GM18511 (cell line): ENCODE measurements around the gene ARHGAP15.

ENCODE experiments used
- ATAC-seq: cut with Tn5 transposase; IDR thresholded peaks from one replicate; pipeline ENCODE4 v1.9.1; 2021; ENCODE audit warnings: mild to moderate bottlenecking, moderate library complexity; ENCODE audit not compliant: unreplicated experiment

ARHGAP15 gene

DNA sequence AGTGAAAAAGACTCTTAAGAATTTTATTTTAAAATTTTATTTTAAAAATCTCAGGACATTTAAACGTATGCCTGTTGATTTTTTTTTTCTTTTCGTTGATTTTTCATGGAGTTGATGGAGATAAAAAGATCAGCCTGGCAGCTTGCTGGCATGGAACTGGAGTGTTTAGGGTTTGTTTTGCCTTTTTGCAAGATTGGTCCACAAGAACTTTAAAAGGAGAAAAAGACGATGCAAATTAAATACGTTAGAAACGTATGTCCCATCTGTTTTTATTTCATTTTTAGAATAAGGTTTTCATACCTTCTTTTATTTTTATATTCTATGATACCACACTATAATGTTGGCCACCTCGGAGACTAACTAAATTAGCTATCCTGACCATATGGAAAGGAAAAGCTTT, 254.9 kb downstream of the ARHGAP15 start:
- ATAC-seq: no peak

DNA sequence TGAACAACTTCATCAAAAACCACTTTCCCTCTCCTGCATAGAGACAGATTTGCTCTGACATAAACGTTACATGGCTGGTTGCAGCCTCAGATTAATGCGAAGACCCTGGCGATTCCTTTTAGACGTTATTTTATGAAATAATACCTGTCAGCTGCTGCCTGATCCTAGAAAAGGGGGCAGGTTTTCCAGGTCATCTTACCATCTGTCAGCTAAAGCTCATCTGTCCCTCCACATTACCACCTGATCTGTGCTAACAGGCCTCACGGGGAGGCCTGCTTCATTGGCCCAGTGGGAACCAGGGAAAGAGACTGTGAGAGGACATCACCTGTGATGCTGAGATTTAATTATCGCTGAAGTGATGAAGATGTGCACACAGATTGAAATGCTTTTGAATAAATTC, 261.0 kb downstream of the ARHGAP15 start:
- no peak for ATAC-seq

DNA sequence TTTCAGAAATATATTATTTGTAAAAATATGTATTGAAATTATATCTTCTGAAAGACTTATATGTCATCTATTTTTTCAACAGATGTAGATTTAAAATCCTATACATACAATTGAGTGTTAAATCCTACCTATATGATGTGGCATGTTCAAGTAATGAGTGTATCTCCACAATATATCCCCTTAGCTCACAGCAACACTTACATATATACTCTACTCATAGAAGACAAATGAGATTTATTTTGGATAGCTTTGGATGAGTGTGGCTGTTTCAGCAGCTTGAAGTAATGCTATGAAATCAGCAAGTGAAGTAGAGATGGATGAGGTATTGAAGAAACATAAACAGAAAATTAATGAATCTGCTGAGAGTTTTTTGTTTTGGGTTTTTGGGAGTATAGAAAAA, 263.1 kb downstream of the ARHGAP15 start:
- no peak for ATAC-seq

DNA sequence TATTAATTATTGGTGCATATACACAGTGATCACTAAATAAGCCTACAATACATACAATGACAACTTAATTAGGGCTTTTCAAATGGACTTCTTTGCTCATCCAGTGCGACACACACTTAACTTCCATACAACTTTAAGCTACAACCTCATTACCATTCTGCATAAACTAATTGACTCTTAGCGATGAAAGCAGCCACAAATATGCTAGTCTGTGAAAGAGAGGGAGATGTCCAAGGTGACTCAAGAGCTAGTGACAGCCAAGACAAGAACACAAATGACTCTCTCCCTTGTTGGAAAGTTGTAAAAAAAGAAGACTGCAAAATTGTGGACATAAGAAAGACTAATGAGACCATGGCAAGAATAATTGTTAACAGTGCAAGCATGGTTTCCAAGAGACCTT, 264.8 kb downstream of the ARHGAP15 start:
- no peak for ATAC-seq

DNA sequence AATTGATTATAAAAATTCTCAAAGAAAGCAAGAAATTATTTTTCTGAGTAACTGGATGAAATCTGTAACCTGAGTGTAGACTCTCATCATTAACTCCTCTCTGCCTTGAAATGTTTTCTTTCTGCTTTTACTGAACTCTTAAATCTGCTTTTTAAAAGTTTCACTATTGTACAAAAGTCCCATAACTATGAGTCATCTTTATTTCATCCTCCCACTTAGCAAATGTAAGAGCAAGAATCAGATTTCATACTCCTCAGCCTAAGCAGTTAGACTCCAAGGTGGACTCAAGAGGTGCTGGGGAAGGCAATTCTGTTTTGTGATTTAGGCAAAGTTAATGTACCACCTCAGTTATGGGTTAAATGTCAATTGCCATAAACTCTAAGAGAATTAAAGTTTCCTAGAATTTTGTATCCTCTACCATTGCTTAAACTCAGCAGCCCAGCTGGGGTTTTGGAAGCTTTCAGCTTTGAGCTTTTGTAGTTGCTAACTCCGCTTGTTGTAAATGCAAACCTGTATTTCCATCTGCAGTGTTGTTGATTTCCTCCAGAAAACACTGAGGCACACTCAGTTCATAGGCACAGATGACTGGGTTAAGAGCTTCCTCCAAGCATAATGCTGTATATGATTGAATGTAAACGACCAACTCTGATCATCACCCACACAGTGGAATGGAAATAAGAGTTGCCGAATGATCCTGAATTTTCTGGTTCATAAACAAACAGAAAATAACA, 268.8 kb downstream of the ARHGAP15 start:
- peak; percentile 81 for ATAC-seq

DNA sequence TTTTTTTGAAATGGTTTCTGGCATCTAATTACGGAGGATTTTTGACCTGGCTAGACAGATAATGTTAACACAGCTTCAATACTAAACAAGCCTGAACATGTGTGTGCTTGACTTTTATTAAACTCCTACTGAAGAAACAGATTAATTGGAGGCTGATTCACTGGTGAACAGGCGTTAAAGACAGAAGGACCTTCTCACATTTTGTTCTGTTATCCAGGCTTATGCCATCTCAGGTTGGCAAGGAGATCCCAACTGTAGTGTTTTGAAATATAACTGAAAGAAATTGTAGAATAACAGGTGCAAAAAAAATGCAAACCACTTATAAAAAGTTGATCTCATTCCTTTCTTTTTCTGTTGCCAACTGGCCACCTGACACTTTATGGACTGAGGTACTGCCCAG, 269.6 kb downstream of the ARHGAP15 start:
- ATAC-seq: no peak

DNA sequence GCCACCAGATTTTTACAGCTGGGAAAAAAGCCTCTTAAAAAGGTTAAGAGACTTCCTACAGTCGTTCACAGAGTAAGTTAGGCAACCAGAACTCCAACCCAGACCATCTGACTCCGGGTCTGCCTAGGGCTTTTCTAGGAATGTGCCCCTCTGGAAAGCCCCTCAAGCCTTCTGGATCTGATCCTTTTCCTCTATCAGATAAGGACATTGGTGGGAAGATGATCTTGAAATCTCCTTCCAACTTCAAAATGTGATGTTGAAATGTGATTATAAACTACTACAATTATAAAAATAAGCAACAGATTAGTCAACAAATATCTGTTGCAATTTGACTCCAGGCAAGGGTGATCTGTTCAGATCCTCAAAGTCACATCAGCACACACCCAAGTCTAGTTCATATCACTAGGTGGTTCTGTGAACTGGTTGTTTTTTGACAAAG, 270.4 kb downstream of the ARHGAP15 start:
- no peak for ATAC-seq

DNA sequence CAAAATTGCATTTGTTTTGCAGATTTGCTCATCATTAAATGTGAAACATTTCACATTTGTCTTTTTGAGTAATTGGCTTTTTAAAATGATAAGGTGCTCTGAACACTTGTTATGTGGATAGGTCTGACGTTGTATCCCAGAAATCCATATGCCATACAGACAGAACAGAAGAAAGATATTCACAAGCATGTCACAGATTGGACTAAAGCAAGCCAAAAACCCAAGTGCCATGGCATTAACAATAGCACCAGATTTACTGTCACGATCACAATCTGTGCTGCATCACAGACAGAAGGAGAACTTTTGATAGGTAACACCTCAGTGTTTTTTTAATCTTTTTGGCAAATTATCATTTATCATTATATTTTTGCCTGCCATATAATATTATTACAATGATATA, 272.6 kb downstream of the ARHGAP15 start:
- no peak for ATAC-seq

DNA sequence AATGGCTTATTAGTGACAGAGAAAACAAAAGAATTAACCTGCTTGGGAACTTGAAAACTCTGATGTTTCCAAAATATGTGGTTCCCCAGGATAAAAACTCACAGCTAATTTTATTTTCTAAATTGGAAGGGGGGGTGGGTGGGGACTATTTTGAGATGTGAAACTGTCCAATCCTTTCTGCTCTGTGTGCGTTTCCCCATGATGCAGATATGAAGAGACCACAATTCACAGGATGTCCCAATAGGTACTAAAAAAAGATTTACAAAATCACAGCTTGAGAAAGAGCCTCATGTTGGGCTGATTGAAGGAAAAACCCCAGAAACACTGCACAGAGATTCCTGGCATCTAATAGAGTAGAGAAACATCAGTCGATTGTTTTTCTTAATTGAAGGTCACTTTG, 273.2 kb downstream of the ARHGAP15 start:
- no peak for ATAC-seq

DNA sequence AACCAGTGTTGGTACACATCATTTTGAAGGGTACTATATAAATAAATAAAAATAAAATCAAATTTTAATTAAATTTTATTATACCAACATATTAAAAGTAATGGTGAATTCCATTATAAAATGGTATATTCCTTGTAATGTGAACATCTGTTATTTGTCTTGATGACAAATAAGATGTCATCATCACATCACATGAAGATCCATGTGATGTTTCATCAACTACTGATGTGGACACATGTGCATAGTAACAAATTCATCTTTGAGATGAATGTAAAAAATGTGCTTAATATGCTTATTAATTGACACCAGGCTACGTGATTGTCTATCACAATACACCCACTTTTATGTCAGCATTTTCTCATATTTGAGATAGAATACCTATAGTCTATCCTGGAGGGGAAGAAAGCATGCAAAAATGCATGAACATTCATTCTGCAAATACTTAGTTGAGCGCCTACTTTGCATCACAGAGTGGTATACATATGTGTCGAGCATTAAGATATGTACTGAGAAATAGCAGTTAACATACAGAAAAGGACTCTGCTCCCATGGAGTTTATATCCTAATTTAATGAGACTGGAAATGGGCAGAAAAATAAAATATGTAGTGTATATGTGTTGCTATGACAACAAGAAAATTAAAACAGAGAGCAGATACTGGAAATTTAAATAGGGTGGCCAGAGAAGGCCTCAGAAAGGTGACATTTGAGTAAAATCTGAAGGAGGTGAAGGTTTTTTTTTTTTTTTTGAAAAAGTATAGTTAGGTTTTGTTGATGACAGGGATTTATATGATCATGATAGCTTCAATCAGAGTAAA, 281.1 kb downstream of the ARHGAP15 start:
- no peak for ATAC-seq

DNA sequence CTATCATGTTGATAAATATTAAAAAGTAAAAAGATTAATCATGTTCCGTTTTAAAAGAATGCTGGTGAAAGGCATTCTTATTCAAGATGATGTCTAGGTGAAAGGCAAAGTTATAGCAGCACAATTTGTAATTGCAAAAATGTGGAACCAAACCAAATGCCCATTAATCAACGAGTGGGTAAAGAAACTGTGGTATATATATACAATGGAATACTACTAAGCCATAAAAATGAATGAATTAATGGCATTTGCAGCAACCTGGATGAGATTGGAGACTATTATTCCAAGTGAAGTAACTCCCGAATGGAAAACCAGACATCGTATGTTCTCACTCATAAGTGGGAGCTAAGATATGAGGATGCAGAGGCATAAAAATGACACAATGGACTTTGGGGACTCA, 286.4 kb downstream of the ARHGAP15 start:
- ATAC-seq: no peak

DNA sequence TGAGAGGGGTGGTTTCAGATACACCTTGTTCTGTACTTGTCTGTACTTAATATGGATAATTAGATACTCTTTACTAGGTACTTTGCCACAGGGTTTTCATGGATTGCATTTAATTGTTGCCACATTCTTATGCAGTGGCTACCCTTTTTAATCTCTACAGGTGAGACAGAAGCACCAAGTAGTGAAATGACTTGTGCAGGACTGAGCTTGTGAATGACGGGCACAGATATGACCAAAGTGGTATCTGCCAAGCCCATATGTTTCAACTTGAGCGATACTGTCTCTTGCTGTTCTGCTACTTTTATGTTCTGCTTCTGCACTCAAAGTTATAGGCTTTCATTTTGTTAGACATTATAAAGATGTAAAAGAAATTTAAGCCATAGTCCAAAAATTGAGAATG, 288.2 kb downstream of the ARHGAP15 start:
- no peak for ATAC-seq

DNA sequence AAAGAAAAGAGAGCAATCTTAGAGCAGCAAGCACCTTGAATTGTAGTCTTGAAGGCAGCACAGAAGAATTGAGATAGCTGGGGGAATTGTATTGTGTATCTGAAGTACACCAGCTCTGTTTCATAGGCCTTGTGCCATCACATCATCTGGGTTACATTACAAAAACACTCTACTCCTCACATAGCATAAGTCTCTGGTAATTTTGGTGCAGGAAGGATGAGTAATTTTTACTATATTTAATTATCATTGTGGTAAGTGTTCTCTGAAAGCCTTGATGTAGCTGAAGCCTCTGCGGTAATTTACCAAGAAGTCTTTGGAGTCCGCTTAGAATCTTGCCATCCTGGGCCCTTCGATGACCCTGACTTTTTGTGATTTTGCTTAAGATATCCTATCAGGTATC, 291.1 kb downstream of the ARHGAP15 start:
- ATAC-seq: no peak

DNA sequence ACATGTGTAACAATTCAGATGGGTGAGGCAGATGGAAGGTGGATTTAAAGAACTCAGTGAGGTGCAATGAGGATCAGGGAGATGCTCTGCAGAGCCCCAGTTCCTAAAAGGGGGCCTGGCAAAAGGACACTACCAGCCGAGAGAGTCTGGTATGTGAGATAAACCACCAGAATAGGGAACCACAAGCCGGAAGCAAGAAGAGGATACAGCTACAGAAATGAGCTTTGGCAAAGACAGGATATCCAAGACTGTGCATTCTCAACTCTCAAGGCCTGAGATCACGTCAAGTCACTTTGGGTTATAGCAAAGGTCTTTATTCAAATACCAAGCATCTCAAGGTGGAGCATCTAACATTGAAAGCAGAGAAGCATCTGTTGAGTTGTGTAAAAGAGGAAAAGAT, 293.5 kb downstream of the ARHGAP15 start:
- peak; percentile 94 for ATAC-seq

DNA sequence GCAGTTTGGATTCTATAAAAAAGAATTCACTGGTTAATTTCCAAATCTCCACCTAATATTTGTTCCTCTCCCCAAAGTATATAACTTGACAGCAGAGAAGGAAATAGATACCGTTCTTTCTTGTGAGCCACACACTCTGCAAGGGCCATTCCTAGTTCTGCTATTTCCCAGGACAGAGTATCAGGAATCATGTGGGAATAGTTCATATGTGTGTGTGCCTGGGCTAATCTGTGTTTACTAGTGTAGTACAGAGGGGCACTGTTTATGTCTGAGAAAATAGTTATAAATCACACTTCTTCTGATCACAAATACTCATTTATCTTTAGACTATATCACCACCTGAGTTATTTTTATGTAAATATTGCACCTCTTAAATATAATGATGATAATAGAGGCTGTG, 296.7 kb downstream of the ARHGAP15 start:
- ATAC-seq: no peak

DNA sequence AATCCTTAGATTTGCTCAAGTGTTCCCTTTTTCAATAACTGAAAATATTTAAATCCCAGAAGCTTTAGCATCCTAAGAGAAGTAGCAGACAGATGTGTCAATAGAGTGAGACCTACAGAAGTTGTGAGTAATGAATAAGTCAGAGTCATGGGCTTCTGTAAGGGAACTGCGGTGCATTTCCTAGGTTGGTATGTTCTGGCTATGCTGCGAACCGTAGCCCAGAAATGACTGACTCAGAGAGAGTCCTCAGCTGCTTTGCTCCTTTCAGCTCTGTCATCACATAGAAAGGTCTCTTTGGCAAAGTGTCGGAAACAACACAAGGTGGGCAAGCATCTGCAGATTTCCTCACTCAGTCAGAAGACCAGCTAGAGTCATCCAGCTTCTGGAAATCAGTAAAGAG, 297.1 kb downstream of the ARHGAP15 start:
- ATAC-seq: no peak

DNA sequence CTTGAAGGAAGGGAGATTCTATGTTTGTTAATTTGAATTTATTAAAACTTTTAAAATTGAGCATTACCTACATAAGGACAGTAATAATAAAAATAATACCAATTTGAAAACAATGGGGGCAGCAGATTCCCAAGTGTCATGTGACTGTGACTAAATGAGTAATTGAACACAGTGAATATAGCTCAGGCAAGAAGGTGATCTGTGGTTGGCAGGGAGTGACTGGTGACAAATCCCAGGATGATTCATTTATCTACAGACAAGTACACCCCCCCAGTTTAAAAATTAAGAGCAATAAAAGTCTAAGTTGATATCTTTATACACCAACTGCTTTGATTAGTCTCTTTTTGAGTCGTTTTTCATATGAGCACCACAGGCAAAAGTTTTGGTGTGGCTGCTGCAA, 299.5 kb downstream of the ARHGAP15 start:
- ATAC-seq: no peak

DNA sequence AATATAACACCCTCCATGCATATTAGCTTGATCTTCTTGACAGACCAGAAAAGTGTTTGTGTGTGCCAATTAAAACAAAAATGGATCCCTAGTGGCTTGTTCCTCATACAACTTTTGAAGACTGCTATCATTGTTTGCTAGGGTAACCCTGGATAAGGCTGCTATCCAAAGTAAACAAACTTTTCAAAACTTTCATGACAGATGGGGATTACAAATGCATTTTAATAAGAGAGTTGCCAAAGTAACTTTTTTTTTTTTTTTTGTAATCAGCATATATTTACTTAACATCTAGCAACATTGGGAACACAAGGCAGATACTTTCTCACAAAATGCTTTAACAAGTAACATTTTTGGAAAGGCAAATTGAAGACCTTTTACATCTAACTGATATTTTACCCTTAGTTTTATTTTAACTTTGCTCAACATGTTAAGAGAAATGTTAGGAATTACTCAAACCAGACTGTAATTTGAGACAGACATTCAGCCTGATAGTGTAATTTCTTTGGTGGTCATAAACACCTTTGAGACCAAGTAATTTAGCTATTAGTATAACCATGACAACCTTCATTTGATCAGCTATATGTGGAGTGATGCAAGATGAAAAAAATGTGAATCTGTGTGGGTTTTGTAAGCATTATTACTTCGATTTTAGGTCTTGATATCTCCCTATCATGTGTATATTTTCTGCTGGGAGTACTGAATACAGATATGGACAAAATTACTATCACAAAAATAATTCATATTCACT, 300.9 kb downstream of the ARHGAP15 start:
- ATAC-seq: no peak

DNA sequence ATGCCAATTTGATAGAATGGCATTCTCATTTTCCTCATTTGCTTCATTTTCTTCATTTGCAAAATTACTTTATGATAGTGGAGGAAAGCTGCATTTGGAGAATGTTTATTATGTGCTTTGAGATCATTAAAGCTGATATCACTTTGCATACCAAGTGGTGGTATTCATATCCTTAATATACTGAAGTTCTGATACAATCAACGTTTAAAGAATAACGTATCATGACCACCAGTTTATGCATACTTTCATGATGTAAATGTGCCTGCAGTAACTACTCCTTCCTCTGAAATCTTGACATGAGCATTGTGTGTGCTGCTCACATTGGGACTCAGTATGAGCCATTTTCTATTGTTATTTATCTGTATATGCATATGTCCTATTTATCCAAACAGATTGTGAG, 302.1 kb downstream of the ARHGAP15 start:
- ATAC-seq: no peak

DNA sequence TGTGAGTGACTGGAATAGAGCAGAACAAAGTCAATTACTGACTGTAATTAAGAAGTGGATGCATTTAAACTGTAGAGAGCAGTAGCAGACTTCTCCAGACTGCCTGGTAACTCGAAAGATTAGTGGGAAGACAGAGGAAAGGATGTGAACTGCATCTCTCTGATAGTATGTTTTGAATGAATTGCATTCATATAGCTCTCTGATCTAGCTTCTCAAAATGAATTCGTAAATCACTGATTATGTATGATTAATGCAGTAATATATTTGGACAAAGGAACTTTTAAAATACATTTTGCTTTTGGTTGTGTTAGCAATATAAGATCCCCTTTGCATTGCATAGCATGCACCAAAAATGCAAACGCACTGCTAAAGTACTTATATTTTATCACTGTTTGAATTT, 304.0 kb downstream of the ARHGAP15 start:
- no peak for ATAC-seq

DNA sequence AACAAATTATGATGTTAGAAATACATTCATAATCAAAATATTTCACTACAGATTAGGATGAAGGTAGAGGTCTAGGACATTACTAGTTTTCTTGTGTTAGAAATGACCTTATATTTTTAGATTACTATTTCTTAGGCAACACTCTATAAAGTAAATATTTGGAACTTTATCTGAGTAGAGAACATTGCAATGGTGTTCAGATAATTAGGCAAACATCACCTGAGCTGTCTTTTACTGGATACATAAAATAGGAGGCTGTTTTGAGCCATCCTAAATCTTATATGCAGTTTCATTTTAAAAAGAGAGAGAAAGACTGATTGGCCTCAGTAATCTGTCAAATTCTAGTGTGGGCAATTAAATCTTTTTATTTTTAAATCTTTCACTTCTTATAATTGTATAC, 304.6 kb downstream of the ARHGAP15 start:
- ATAC-seq: no peak

DNA sequence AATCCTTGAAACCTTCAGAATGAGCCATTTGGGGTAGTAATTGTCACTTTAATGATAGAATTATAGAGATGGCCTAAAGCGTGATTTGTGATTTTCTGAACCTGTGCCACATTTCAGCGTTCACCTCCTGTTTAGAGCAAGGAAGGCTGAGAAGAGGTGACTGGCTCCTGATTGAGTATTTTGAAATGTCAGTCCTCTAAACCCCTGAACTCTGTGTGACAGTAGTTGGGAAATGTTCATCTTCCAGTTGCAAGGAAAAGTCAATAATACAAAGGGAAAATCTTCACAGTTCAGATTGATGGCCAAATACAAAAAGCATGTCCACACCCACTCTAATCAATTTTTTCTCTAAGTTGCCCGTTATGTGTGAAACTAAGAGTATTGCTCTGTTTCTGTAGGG, 305.2 kb downstream of the ARHGAP15 start:
- no peak for ATAC-seq
